CD4-positive, alpha-beta T cell treated with Interleukin-17A for 4 hours (primary cell): ENCODE measurements around the gene COL5A1.

Source experiments
- DNase-seq: peaks from one replicate; pipeline ENCODE4 v3.0.0-alpha.2; 2020; ENCODE audit warnings: mixed read lengths

COL5A1 gene

GRCh38 chr9:134885679-134886412 lies 244.2 kb downstream of the COL5A1 start:
- DNase-seq, result no peak

- DNase-seq, result no peak
Measured at GRCh38 chr9:134886413-134886913, 244.9 kb downstream of the COL5A1 start.

- DNase-seq, result no peak
Measured at GRCh38 chr9:134887219-134887618, 245.6 kb downstream of the COL5A1 start.

DNA sequence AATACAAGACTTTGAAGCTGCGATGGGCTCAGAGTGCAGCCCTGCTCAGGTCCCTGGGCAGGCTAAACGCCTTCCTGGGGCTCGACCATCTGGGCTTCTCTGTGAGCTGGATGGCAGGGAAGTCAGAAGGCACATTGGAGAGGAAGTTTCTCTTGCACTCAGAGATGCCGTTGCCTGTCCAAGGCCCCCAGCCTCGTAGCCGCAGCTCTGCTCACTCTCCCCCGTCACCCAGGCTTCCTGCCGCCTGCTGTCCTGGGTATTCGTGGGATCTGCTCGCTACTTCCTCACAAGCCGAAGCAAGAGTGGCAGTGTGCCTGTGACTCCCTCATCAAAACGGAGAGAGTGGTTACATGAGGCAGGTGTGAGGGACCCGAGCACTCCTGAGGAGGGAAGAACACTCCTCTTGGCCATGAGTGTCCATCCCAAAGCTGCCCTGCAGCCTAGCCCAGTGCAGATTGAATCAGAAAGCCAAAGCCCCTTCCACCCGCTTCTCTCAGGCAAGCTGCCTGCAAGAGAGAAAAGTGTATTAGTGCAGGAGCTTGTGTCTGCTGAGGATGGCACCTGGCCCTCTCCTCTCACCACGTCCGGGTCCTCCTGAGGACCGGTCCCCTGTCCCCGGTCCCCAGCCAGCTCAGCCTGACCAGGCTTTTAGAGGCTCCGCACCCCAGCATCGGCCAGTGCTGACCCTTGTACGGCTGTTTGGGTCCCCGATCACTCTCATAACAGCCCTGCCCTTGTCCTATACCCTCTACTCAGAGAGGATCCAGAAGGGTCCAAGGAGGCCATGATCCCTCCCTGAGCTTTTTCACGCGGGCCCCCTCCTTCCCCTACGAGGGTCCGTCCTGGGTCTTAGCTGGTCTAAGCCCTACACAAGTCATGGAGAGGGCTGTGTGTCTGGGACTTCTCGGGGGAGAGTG lies 246.3 kb downstream of the COL5A1 start:
- no peak for DNase-seq

DNA sequence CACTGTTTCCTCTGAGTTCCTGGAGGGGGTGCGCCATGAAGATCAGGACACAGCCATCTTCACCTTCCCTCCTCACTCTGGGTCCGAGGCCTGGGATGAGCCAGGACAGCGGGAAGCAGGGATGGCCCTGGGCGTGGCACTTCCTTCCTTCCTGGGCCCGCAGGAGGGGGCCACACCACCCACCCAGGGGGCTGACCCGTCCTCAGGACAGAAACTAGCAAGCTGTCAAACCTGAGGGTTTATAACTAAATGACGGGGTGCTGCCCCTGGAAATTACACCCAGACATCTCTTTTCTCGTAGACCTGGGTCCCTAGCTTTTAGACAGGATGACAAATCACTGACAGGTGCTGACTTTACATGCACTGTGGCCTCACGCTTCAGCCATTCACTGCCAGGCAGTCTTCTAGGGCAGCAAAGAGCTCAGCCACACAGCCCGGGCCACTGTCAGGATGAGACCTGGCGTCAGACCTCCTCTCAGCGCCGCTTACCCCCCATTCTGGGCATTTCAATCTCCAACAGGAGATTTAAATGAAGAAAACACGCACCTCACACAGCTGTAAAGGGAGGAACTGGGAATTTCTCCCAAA lies 247.1 kb downstream of the COL5A1 start:
- DNase-seq, result no peak

GRCh38 chr9:134889386-134890154 lies 248.0 kb downstream of the COL5A1 start:
- DNase-seq, result no peak

DNA sequence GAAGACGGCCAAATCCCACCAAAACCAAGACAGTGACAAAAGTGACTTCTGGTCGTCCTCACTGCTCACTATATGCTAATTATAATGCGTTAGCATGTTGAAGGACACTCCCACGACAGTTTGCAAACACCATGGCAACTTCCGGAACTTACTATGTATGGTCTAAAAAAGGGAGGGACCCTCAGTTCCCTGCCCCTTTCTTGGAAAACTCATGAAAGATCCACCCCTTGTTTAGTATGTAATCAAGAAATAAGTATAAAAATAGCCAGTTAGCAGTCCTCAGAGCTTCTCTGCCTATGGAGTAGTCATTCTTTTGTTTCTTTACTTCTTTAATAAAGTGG lies 248.5 kb downstream of the COL5A1 start:
- no peak for DNase-seq

GRCh38 chr9:134891053-134891452 lies 249.4 kb downstream of the COL5A1 start:
- DNase-seq, result no peak

- no peak for DNase-seq
Measured at GRCh38 chr9:134891713-134892112, 250.1 kb downstream of the COL5A1 start.

GRCh38 chr9:134892221-134892620 lies 250.6 kb downstream of the COL5A1 start:
- no peak for DNase-seq

- no peak for DNase-seq
Measured at GRCh38 chr9:134892820-134893420, 251.3 kb downstream of the COL5A1 start.
